A673 (cell line): Measurements from ENCODE around the gene SHC3. TPM values are rescaled to one million over a fixed set of nuclear protein-coding genes. Genes with fewer than 3 reads are reported as not detected.

Experiments
- BruUV-seq: library from RNA; stranded (reverse); fragments of 400-500 nt; replicated peaks from 2 replicates; lab custom pipeline; 2021; lab: Mats Ljungman, UMichigan
- CTCF ChIA-PET: fragments of 300-600 bp; sonication (Branson Sonifier 250); formaldehyde crosslinking; loops from one replicate; lab custom pipeline; 2022; ENCODE audit warnings: antibody characterized with exemption; lab: Charles Lee
- POLR2A ChIA-PET: fragments of 300-600 bp; sonication (Branson Sonifier 250); formaldehyde crosslinking; loops from one replicate; lab custom pipeline; 2022; ENCODE audit warnings: antibody characterized with exemption; ENCODE audit not compliant: low non-redundant PET; lab: Charles Lee
- DNase-seq: peaks from one replicate; pipeline ENCODE4 v3.0.0-alpha.2; 2015; ENCODE audit warnings: low spot score
- H3K27ac ChIP-seq: fragments of 200-600 bp; sonication (generic); 2 replicates; pipeline ENCODE4 v1.5.1; 2016; ENCODE audit warnings: mixed run types, low read depth, mild to moderate bottlenecking, mixed read lengths, antibody characterized with exemption, low read length; ENCODE audit not compliant: poor library complexity, severe bottlenecking
- H3K27me3 ChIP-seq: fragments of 200-600 bp; sonication (generic); replicated peaks from 2 replicates; pipeline ENCODE4 v1.6.1; 2017; ENCODE audit warnings: mixed run types, low read depth, mild to moderate bottlenecking, mixed read lengths, antibody characterized with exemption, low read length; ENCODE audit not compliant: insufficient read depth, poor library complexity
- H3K36me3 ChIP-seq: fragments of 200-600 bp; sonication (generic); 2 replicates; pipeline ENCODE4 v1.6.1; 2016; ENCODE audit warnings: mixed run types, mild to moderate bottlenecking, mixed read lengths, antibody characterized with exemption, low read length; ENCODE audit not compliant: insufficient read depth, poor library complexity, severe bottlenecking
- H3K4me1 ChIP-seq: fragments of 200-600 bp; sonication (generic); 2 replicates; pipeline ENCODE4 v1.6.1; 2017; ENCODE audit warnings: mixed run types, mild to moderate bottlenecking, mixed read lengths, antibody characterized with exemption, low read length; ENCODE audit not compliant: insufficient read depth, poor library complexity, severe bottlenecking
- H3K4me3 ChIP-seq: fragments of 200-600 bp; sonication (generic); 2 replicates; pipeline ENCODE4 v1.5.1; 2016; ENCODE audit warnings: low read depth, mixed run types, mild to moderate bottlenecking, mixed read lengths, low read length; ENCODE audit not compliant: poor library complexity, severe bottlenecking
- H3K9me3 ChIP-seq: fragments of 200-600 bp; sonication (generic); 2 replicates; pipeline ENCODE4 v1.6.1; 2016; ENCODE audit warnings: mixed run types, low read depth, mild to moderate bottlenecking, mixed read lengths, antibody characterized with exemption, low read length; ENCODE audit not compliant: poor library complexity, severe bottlenecking
- EZH2 ChIP-seq: fragments of 200-600 bp; sonication (generic); IDR thresholded peaks from 2 replicates; pipeline ENCODE4 v1.6.1; 2017; ENCODE audit warnings: borderline replicate concordance, low read depth, mild to moderate bottlenecking, mixed read lengths, antibody characterized with exemption, low read length; ENCODE audit not compliant: poor library complexity, severe bottlenecking
- intact Hi-C: fragments of 100-400 bp; cut with micrococcal nuclease; formaldehyde crosslinking; loops from one replicate; pipeline ENCODE4 v1.10.0; 2022; ENCODE audit not compliant: unreplicated experiment
- total RNA-seq: library from RNA; stranded (reverse); gene quantifications from 2 replicates; pipeline ENCODE4 v1.2.3, GENCODE V29; 2021
- TF ChIP-seq, protein P1 (sequence below): fragments of 300-800, 200-600 bp; sonication (generic); conservative IDR thresholded peaks from 2 replicates; pipeline ENCODE4 v1.5.1; 2017; ENCODE audit warnings: low read depth, mild to moderate bottlenecking, antibody characterized with exemption, low read length, moderate library complexity, mixed read lengths

The SHC3 gene
- total RNA-seq, 1 experiment from 2014 or later = 6.6 TPM

DNA sequence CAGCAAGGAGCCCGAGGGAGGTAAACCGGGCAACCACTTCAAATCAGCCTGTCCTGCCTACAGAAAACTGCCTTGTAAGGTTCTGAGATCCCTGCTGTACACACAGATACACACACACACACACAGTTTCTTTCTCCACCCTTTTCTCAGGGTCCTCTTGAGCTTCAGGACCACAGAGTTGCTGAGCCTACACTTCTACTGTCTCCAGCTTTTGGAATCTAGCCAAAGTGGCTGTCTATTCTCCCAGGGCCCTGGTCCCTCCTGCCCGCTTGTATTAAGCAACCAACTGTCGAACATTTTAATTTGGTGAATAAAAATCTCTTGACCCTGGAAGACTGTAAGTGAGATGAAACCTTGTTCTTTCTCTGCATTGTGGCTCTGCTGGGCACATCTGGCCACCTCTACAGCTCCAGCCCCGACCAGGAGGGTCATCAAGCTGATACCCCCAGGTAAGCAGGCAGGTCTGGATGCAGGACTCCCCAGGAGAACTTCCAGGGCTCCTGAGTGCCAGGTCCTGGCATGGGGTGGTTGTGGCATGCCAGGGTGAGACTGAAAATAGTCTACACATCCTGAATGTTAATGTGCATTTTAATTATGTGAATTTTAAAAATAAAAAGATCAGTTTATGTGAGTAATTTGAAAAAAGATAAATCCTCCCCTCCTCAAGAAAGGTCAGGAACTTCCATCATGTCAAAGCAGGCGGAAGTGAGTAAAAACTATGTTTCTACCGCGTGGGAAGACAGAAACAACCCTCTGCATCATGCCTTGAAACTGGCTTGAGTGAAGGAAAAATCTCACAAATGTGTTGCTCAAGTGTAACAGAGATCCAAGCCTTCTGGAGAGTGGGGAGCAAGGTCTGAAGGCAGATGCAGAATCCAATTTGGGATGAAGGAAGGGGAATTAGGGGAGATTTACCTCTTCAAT, 202.4 kb downstream of the SHC3 start:
- intact Hi-C loops = no loop called here
- ChIA-PET CTCF (no interaction called here), POLR2A (no interaction called here)
- no peaks in the 10 kb centered on the region for H3K9me3 ChIP-seq
- no peaks in the 10 kb centered on the region for H3K27me3 ChIP-seq
- TF ChIP-seq EZH2 = no peak
- TF ChIP-seq, protein P1, sequence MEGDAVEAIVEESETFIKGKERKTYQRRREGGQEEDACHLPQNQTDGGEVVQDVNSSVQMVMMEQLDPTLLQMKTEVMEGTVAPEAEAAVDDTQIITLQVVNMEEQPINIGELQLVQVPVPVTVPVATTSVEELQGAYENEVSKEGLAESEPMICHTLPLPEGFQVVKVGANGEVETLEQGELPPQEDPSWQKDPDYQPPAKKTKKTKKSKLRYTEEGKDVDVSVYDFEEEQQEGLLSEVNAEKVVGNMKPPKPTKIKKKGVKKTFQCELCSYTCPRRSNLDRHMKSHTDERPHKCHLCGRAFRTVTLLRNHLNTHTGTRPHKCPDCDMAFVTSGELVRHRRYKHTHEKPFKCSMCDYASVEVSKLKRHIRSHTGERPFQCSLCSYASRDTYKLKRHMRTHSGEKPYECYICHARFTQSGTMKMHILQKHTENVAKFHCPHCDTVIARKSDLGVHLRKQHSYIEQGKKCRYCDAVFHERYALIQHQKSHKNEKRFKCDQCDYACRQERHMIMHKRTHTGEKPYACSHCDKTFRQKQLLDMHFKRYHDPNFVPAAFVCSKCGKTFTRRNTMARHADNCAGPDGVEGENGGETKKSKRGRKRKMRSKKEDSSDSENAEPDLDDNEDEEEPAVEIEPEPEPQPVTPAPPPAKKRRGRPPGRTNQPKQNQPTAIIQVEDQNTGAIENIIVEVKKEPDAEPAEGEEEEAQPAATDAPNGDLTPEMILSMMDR = no peak
- H3K4me3 ChIP-seq = no peak overlapping the region
- H3K4me1 ChIP-seq = no peaks in the 10 kb centered on the region
- DNase-seq = peak; percentile 38
- no peaks in the 10 kb centered on the region for H3K36me3 ChIP-seq
- no TSS peak for BruUV-seq
- no peak overlapping the region for H3K27ac ChIP-seq

DNA sequence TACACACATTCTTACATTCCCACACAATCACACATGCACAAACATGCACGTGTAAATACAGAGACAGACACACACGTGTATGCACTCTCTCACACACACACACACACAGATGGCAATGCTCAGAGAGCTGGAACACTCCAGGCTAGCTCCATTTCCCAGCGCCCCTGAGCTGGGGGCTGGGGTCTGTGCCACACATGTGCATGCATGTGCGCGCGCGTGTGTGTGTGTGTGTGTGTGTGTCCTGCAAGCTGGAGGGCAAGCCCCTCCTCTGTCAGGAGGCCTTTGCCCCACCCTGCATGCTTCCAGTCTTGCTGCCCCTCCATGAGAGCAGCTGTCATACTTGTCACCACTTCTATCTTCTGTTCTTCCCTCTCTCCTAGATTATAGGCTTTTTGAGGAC, 204.0 kb downstream of the SHC3 start:
- no TSS peak for BruUV-seq
- ChIA-PET CTCF (no interaction called here), POLR2A (no interaction called here)
- no peak overlapping the region for H3K27ac ChIP-seq
- no peaks in the 10 kb centered on the region for H3K27me3 ChIP-seq
- no peak for TF ChIP-seq EZH2
- TF ChIP-seq, protein P1 = no peak
- no peaks in the 10 kb centered on the region for H3K9me3 ChIP-seq
- intact Hi-C loops = no loop called here
- DNase-seq = no peak
- H3K4me3 ChIP-seq = no peak overlapping the region
- no peaks in the 10 kb centered on the region for H3K36me3 ChIP-seq
- H3K4me1 ChIP-seq = no peaks in the 10 kb centered on the region

DNA sequence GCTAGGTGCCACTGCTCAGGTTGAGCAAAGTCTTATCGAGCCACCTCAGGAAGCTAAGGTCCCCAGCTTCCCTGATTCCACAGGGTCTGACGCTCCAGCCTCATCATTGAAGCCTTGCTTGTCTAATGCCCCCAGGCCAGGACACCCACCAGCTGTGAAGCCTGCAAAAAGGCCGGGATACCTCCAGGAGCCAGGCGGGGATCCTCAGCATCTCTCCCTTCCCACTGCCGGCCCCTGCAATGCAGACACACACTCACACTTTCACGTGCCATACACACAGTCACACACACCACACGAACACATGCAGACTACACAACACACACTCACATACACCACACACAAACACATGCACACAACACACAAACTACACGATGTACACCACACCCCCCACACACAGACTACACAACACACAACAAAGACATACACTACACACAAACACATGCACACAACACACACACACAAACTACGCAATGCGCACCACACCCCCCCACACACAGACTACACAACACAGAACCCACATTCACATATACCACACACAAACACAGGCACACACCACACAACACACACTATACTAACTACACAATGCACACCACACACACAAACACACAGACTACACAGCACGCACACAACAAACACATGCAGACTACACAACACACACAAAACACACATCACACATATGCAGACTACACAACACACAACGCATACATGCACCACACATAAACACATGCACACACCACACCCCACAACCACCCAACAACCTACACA, 205.2 kb downstream of the SHC3 start:
- Histone ChIP-seq H3K9me3 (no peaks in the 10 kb centered on the region), H3K4me1 (no peaks in the 10 kb centered on the region), H3K27me3 (no peaks in the 10 kb centered on the region), H3K36me3 (no peaks in the 10 kb centered on the region), H3K27ac (no peak overlapping the region), H3K4me3 (no peak overlapping the region)
- peak; percentile 30 for DNase-seq
- CTCF ChIA-PET = no interaction called here
- POLR2A ChIA-PET = interaction anchor here (0.7 kb wide), 1 partner anchor 16 kb away, joined by 3 read pairs; no protein-coding TSS in a partner anchor
- TF ChIP-seq, protein P1 = no peak
- TF ChIP-seq EZH2 = no peak
- intact Hi-C loops = no loop called here
- no TSS peak for BruUV-seq
